Bronchial epithelial cell (primary cell): ENCODE data around the gene HEATR9. TPM values are rescaled to one million over a fixed set of nuclear protein-coding genes. Genes with fewer than 3 reads are reported as not detected.
A peak's percentile ranks its signal among the peaks of the same experiment; 100 is the strongest.

Source experiments
- DNase-seq: peaks from one replicate; pipeline ENCODE4 v3.0.0-alpha.2; 2010; ENCODE audit warnings: low read depth
- FAIRE-seq: peaks from 2 replicates; lab custom pipeline; 2011; peaks lifted over from hg19 to GRCh38; lab: Jason Lieb, UNC
- H3K27me3 ChIP-seq: 2 replicates; pipeline ENCODE4 v1.5.1; 2011; ENCODE audit warnings: low read length; ENCODE audit not compliant: control insufficient read depth, insufficient read depth
- H3K36me3 ChIP-seq: 2 replicates; pipeline ENCODE4 v1.5.1; 2011; ENCODE audit warnings: low read length; ENCODE audit not compliant: control insufficient read depth, insufficient read depth
- H3K4me3 ChIP-seq: 2 replicates; pipeline ENCODE4 v1.5.1; 2011; ENCODE audit warnings: mild to moderate bottlenecking, low read depth, low read length, control low read depth
- CTCF ChIP-seq: IDR thresholded peaks from 2 replicates; pipeline ENCODE4 v1.5.1; 2011; ENCODE audit warnings: mild to moderate bottlenecking, moderate library complexity, low read length, control low read depth, inconsistent platforms; ENCODE audit not compliant: insufficient read depth, severe bottlenecking
- total RNA-seq: library from RNA; depleted of rRNA; stranded (reverse); fragments of >200 nt; gene quantifications from 2 replicates; pipeline ENCODE4 v1.2.1, GENCODE V29; 2014

Gene HEATR9
- total RNA-seq, 1 donor from 2014 or later = not detected

- DNase-seq = peak; percentile 60
- no peak for FAIRE-seq
- Histone ChIP-seq H3K4me3 (no peak within 1 kb of the TSS), H3K27me3 (no peaks in the 10 kb centered on the region), H3K36me3 (no peaks in the 10 kb centered on the region)
- no peak for TF ChIP-seq CTCF
Measured at GRCh38 chr17:35879773-35880654, 11.3 kb upstream of the HEATR9 start, which contains the start of gene CCL5. Gene CCL5, minus strand, starts transcription at chr17:35880360.

- FAIRE-seq (no peak), DNase-seq (no peak)
- no peak for TF ChIP-seq CTCF
- Histone ChIP-seq H3K27me3 (no peaks in the 10 kb centered on the region), H3K36me3 (no peaks in the 10 kb centered on the region), H3K4me3 (no peak overlapping the region)
Measured at GRCh38 chr17:35878361-35878760, 9.7 kb upstream of the HEATR9 start.

GRCh38 chr17:35877345-35878029 lies 8.8 kb upstream of the HEATR9 start:
- no peak overlapping the region for H3K4me3 ChIP-seq
- H3K27me3 ChIP-seq = no peaks in the 10 kb centered on the region
- no peaks in the 10 kb centered on the region for H3K36me3 ChIP-seq
- no peak for TF ChIP-seq CTCF
- FAIRE-seq = no peak
- no peak for DNase-seq

GRCh38 chr17:35876534-35876933 lies 7.8 kb upstream of the HEATR9 start:
- no peak for TF ChIP-seq CTCF
- DNase-seq (no peak), FAIRE-seq (no peak)
- no peak overlapping the region for H3K4me3 ChIP-seq
- no peaks in the 10 kb centered on the region for H3K36me3 ChIP-seq
- H3K27me3 ChIP-seq = no peaks in the 10 kb centered on the region

- no peak overlapping the region for H3K4me3 ChIP-seq
- no peak for TF ChIP-seq CTCF
- H3K36me3 ChIP-seq = no peaks in the 10 kb centered on the region
- DNase-seq (no peak), FAIRE-seq (no peak)
- no peaks in the 10 kb centered on the region for H3K27me3 ChIP-seq
Measured at GRCh38 chr17:35875800-35876139, 7.1 kb upstream of the HEATR9 start.
